Right lung (tissue), 5 donors: ENCODE measurements around the gene OR52N4. TPM values are rescaled to one million over a fixed set of nuclear protein-coding genes. Genes with fewer than 3 reads are reported as not detected.

ENCODE experiments used
- polyA plus RNA-seq, 5 donors: library from polyadenylated mRNA; unstranded; fragments of 120-200 nt; gene quantifications; one replicate each; pipeline versions ENCODE4 v1.2.1 to v1.2.3, GENCODE V29; 2013; ENCODE audit warnings: inconsistent platforms in 1 of 5, low replicate concordance in 1 of 5; ENCODE audit not compliant: insufficient read length in 5 of 5, insufficient read depth in 1 of 5

Gene OR52N4
- polyA plus RNA-seq, 5 donors: 0.19 TPM; not detected in 4

Other genes with a start within 250 kb of the OR52N4 start
- gene UBQLN3, start 244.3 kb upstream of the OR52N4 start, polyA plus RNA-seq: not detected
- gene UBQLNL, start 237.5 kb upstream of the OR52N4 start, polyA plus RNA-seq: 1 to 10 TPM; 1.5 to 2.0 (median 1.7) TPM
- under 1 TPM in 2 of 5 donors, not detected in 3; 0.17 to 0.18 TPM for gene OR52H1, start 205.7 kb upstream of the OR52N4 start, polyA plus RNA-seq
- under 1 TPM in 4 of 5 donors, not detected in 1; 0.11 to 0.44 (median 0.34) TPM for gene OR52B6, start 173.4 kb upstream of the OR52N4 start, polyA plus RNA-seq
- gene TRIM6, start 157.6 kb upstream of the OR52N4 start, polyA plus RNA-seq: 1 to 10 TPM; 4.7 to 7.5 (median 7.1) TPM
- 10 to 100 TPM; 15.6 to 28.6 (median 23.9) TPM for gene TRIM34, start 129.2 kb upstream of the OR52N4 start, polyA plus RNA-seq
- gene TRIM5, start 69.2 kb upstream of the OR52N4 start, polyA plus RNA-seq: 10 to 100 TPM; 45.7 to 67.7 (median 62.4) TPM
- gene TRIM22, start 64.5 kb upstream of the OR52N4 start, polyA plus RNA-seq: 10 to 100 TPM; 19.7 to 38.0 (median 26.7) TPM
- under 1 TPM in 1 of 5 donors, not detected in 4; 0.12 TPM for gene OR56B1, start 17.8 kb upstream of the OR52N4 start, polyA plus RNA-seq
- not detected for gene OR52N5, start 29.1 kb downstream of the OR52N4 start, polyA plus RNA-seq
- gene OR52N1, start 37.0 kb downstream of the OR52N4 start, polyA plus RNA-seq: not detected
- under 1 TPM in 1 of 5 donors, not detected in 4; 0.15 TPM for gene OR52N2, start 54.7 kb downstream of the OR52N4 start, polyA plus RNA-seq
- not detected for gene OR52E6, start 87.7 kb downstream of the OR52N4 start, polyA plus RNA-seq
- gene OR52E8, start 103.4 kb downstream of the OR52N4 start, polyA plus RNA-seq: not detected
- not detected for gene OR52E4, start 126.4 kb downstream of the OR52N4 start, polyA plus RNA-seq
- not detected for gene OR52E5, start 139.0 kb downstream of the OR52N4 start, polyA plus RNA-seq
- gene OR56A3, start 188.0 kb downstream of the OR52N4 start, polyA plus RNA-seq: not detected
- gene OR56A5, start 214.3 kb downstream of the OR52N4 start, polyA plus RNA-seq: not detected
- gene OR52L1, start 232.7 kb downstream of the OR52N4 start, polyA plus RNA-seq: not detected